ENCODE measurements around the gene BABAM1. TPM values are rescaled to one million over a fixed set of nuclear protein-coding genes. Genes with fewer than 3 reads are reported as not detected.

BABAM1 gene
- total RNA-seq, 1 donor from 2014 or later: 82.0 TPM

DNA sequence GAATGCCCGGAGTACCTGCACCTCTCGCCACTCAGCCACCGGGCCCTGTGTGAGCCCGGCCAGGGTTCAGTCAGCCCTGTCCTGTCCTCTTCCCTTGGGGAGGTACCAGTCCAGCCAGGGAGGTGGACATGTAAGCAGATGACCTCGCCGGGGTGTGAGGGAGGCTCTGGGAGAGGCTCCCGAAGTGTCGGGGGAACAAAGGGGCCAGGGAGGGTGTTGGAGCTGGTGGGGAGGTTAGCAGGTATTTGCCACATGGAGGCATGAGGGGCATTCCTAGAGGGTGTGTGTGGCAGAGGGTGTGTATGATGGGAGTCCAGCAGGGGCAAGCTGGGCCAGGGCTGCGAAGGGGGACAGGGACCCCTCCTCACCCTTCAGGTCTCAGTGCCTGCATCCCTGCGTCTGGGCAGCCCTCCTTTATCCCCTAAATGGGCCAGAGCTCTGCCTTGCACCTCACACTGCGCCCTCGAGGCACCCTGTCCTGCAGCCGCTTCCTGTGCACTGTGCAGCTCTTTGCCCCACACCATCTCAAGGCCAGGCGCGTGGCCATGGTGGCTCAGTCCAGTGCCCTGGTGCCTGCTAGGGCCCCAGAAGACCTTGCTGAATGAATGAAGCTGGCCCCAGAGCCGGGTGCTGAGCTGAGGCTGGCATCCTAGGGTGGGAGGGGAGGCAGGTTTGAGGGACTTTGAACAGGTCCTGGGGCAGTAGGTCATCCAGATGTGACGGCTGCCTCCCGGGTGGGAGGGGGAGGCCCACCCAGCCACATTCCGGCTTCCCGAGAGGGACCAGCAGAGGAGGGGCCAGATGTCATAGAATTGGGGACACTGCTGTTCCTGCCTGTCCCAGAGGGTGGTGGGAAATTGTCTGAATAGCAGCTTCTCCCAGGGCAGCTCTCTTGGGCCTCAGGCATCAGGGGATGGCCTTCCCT, 45.2 kb downstream of the BABAM1 start:
- intact Hi-C loops (cut with micrococcal nuclease): no loop called here
- DNase-seq: no peak

DNA sequence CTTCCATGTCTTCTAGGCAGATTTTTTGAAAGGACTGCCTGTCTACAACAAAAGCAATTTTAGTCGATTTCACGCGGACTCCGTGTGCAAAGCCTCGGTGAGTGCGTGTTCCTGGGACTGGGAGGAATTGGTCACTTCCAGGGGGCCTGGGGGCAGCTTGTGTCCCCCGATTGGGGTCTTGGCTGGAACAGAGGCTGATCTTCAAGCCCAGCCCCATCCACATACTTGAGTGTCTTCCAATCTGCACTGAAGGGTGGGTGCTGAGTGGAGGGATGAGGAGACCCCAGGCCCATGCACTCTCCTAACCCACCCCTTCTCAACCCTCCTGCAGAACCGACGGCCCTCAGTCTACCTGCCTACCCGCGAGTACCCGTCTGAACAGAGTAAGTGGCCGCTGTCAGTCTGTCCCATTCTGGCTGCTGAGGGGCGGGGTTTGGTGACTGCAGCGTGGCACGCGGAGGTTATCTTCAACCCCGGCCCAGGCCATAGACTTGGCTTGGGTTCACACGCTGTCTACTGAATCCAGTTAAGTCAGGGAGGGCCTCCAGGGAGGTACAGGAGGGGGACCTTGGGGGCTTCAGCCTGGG, 46.9 kb downstream of the BABAM1 start:
- intact Hi-C loops (cut with micrococcal nuclease): no loop called here
- DNase-seq (no peak), ATAC-seq (no peak)

More for the DNA sequence above, 45.2 kb downstream of the BABAM1 start:
- ATAC-seq: no peak

DNA sequence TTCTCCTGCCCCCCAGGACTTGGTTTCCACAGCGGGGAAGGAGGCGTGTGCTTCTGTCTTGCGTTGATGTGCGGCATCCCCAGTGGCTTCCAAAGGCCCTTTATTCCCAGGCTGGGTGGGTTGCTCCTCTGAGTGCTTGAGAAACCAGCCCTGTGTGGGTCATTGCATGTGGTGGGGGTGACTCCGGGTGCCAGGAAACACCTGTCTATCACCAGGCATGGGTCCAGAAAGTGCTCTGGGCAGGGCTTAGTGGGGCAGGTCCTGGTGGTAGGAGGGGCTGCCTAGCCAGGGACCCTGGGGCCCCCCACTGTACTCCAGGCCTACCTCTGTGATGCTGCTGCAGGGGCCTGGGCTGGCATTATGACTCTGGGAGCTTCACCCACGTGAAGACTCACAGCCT, 51.7 kb downstream of the BABAM1 start:
- no peak for DNase-seq
- no peak for ATAC-seq
- intact Hi-C loops (cut with micrococcal nuclease): no loop called here

DNA sequence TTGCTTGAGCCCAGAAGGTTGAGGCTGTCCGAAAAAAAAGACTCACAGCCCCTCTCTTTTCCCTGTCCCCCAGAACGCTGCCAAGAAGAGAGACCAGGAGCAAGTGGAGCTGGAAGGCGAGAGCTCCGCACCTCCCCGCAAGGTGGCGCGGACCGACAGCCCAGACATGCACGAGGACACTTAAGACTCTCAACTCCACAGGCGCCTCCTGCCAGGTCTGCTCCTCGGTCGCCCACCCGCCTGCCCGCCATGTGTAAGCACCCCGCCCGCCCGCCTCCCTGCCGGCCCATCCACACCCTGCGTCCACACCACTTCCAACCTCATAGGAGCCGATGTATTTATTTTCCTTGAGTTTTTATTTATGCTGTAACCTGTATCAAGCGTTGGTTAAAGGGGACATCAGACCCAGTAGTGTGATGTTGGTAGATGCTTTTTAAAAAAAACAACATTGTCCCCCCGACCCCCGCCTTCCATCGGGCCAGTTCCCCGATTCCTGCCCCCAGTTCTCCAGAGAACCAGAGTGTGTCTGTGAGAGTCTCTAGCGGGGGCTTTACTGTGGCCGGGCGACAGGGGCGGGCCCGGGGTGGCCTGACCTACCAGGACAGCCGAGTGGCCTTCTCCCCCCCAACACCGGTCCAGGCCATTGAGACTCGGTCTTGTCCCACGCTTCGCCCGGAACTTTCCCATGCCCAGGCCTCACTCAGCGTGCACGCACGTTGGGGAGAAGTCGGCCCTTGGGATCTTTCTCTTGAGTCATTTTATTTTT, 52.4 kb downstream of the BABAM1 start:
- DNase-seq (no peak), ATAC-seq (no peak)
- intact Hi-C loops (cut with micrococcal nuclease): no loop called here

DNA sequence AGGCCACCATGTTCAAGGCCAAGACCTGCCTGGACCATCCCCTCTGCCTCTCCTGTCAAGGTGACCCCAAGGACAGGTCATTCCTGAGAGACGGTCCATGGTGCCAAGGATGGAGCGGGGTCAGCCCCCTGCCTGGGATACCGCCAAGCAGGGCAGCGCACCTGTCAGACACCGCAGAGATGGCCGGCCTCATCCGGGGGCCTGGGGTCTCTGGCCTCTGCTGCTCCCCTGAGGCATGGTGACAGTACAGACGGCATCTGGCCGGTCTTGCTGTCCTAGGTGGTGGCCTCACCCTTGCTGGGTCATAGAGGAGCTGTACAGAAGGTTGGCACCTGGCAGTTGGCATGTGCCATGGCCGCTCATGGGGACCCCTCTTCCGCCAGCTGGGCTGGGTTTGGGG, 53.2 kb downstream of the BABAM1 start:
- DNase-seq (no peak), ATAC-seq (no peak)
- intact Hi-C loops (cut with micrococcal nuclease): no loop called here

DNA sequence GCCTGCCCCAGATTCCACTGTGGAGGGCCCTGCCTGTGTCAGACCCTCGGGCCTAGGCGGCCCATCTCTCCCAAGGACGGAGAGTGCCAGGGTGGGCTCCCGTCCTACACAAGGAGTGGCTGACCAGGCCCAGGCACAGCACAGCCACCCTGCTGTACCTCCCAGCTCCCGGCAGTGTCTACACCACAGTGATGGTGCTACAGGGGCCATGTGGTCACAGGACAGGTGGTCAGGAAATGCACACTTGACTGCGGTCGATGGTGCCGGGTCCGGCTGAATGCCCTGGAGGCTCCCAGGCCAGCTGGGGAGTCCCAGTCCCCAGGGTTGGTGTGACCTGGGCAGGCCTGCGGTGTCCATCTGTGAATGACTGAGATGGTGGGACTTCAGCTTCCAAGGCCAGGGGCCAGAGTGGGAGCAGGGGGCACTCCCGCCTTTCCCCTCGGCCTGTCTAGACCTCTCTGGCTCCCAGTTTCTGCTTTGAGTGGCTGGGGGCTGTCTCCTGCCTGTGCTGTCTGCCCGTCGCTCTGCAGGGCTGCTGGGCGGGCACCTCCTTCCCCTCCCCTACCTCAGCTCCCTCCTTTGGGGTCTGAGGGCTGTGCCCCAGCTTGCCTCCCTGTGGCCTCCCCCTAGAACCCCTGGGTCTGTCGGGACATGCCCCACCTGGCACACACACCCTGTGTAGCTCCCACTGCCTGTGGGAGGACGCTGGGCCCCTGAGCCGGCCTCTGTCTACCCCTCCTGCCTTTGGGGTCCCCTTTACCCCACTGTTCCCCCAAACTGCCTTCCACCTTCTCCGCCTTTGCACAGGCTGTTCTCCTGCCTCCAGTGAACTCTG, 54.6 kb downstream of the BABAM1 start:
- intact Hi-C loops (cut with micrococcal nuclease): no loop called here
- ATAC-seq (no peak), DNase-seq (no peak)

DNA sequence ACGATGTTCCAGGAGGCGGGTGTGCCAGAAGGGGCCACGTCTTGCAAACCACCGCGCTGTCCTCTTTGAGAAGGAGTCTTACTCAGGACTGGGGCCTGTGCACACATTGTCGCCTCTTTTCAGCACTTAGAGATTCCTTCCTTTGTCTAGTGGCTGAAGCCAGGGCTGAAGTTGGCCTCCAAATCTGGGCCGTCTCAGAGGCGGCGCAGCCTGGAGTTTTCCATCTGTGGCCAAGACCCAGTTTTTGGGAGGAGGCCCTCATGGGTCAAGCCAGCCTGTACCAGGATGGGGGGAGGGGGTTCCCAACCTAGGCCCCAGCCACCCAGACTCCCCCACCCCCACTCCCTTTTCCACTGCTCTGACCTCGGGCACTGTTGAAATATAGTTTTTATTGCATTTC, 55.6 kb downstream of the BABAM1 start:
- DNase-seq: no peak
- intact Hi-C loops (cut with micrococcal nuclease): no loop called here
- no peak for ATAC-seq

DNA sequence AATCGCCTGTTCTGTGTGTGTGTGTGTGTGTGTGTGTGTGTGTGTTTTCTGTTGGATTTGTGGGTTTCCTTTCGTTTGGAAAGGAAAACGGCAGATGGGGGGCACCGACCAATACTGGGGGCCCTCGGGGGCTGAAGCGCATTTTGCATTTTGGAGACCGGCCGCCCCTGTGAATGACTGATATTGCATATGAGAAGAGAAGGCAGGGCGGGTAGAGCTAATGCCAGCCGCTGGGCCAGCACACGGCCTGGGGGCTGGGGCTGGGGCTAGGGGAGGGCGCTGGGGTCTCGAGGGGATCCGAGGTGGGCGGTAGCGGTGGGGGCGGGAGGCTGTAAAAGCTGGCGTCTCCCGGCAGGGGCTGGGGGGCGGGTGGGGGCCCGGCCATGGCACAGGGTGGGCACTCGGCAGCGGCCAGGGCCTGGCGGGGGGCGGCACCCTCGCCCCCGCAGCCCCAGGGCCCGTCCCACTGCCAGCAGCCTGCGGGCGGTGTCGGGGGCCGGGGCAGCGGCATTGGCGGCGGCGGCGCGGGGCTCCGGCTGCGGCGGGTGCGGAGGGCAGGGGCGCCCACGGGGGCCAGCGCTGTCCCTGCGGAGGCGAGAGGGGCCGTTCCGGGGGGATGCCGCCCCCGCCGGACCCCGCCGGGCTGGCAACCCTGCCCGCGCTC, 56.2 kb downstream of the BABAM1 start:
- no peak for ATAC-seq
- DNase-seq: no peak
- intact Hi-C loops (cut with micrococcal nuclease): no loop called here

DNA sequence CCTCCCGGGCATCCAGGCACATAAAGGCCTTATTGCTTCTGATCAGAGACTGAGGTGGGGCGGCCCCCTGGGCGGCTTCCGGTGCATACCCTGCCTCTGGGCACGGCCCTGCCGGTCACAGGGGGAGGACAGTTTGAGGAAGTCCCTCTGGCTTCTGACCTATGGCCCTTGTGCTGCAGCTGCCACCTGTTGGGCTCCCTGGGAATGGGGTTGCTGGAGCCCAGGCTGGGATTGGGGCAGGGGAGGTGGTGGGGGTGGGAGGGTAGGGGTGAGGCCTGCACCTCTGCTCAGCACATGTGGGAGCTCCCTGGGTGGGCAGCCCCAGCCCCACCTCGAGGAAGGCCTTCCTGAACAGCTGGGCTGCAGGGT, 56.7 kb downstream of the BABAM1 start:
- intact Hi-C loops (cut with micrococcal nuclease): no loop called here
- DNase-seq (peak; percentile 51), ATAC-seq (no peak)

DNA sequence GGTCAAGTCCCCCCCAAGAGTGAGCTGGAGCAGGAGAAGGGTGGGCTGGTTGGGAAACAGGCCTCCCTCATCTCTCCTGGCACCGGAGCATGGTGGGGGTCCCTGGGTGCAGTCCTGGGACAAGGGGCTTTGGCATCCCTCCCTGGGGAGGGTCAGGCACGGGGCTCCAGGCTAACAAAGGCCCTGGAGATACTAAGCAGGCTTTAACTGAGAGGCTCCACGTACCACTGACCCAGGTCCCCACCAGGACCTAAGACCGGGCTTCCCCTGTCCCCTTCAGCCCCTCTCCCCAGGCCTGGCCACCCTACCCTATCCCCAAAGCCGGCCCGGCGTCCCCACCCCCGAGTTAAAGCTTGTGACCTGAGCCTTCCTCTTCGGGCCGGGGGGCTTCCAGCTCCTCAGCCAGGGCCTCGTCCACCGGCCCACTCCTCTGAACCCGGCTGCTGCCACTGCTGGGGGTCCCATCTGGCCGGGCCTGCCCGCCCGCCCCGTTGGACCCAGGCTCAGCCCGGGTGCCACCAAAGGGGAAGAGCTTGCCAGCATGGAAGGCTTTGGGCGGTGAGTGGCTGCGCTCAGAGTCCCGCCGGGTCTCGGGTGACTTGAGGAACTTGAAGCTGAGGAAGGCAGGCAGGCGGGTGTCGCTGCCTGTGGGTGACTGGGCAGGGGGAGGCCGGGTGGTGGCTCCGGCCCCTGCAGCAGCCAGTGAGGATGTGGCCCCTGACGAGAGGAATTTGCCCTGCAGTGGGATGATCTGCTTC, 57.3 kb downstream of the BABAM1 start:
- ATAC-seq: no peak
- intact Hi-C loops (cut with micrococcal nuclease): no loop called here
- no peak for DNase-seq

DNA sequence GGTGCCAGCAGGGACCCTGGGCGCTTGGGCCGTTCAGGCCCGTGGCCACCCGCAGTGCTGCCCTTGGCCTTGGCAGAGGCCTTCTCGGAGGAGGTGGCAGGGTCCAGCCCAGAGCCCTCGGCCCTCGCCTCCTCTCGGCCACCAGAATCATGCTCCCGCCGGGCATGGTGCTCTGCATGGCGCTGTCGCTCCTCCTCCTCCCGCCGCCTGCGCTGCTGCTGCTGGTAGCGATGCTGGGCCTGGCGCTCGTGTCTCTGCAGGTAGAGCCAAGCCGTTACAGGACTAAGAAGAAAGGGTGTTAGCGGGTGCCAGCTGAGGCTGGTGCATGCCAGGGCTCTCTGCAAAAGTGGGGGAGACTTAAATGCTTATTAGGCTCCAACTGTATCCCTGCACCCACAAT, 57.9 kb downstream of the BABAM1 start:
- intact Hi-C loops (cut with micrococcal nuclease): no loop called here
- ATAC-seq (no peak), DNase-seq (no peak)

DNA sequence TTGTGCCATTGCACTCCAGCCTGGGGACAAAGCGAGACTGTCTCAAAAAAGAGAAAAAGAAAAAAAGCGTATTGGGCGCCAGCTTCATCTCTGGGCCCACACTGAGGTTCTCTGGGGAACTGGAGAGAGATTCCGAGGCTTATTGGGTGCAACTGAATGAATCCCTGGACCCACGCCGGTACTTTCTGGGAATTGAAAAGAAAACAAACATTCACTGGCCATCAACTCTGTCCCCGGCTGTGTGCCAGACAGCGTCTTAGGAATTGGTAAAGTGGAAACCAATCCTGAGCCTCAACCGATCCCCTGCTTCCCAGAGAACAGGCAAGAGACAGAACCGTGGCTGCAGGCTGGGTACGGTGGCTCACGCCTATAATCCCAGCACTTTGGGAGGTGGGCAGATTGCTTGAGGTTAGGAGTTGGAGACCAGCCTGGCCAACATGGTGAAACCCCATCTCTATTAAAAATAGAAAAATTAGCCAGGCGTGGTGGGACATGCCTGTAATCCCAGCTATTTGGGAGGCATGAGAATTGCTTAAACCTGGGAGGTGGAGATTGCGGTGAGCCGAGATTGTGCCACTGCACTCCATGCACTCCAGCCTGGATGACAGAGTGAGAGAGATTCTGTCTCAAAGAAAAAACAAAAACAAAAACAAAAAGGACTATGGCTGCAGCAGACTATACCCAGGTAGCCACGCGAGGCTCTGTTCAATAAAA, 58.8 kb downstream of the BABAM1 start:
- DNase-seq: peak; percentile 67
- ATAC-seq: peak; percentile 9
- intact Hi-C loops (cut with micrococcal nuclease): no loop called here

DNA sequence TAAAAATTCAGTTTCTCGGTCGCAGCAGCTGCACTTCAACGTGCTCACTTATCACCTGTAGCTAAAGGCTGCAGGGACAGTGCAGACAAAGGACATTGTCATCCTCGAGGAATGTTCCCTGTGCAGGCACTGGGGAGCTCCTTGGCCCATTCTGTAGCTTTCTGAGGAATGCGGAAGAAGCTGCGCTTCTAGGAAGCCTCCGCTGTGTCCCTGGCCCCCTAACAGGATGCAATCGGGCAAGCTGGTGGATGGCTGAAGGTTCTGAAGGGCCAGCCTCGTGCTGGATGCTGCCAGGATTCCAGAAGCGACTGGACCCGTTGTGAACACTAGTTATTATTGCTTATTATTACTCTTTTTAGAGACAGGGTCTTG, 59.3 kb downstream of the BABAM1 start:
- DNase-seq (no peak), ATAC-seq (no peak)

DNA sequence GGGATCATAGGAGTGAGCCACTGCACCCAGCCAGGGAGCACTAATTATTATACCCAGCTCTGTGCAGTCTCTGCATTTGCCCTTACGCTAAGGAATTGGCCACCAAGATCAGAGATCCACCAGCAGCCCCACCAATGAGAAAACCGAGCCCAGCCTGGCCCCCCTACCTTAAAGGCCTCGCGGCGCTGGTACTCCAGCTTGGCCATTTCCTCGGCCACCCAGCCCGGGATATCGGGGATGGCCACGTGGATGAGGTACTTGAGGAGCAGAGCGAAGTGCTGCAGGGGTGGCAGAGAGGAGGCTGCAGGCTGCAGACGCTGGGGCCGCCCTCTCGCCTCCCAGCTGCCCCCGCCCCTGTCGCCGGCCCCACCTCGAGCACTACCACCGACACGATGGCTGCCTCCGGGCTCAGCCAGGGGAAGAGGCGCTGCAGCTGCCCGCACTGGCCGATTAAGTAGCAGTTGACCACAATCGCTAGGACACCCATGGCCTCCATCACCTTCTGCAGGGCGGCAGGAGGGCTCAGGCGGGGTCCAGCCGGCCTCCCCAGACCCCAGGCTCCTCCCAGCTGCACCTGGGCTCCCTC, 59.9 kb downstream of the BABAM1 start:
- DNase-seq: no peak
- intact Hi-C loops (cut with micrococcal nuclease): no loop called here
- ATAC-seq: no peak

More for the DNA sequence above, 59.3 kb downstream of the BABAM1 start:
- intact Hi-C loops (cut with micrococcal nuclease): no loop called here

DNA sequence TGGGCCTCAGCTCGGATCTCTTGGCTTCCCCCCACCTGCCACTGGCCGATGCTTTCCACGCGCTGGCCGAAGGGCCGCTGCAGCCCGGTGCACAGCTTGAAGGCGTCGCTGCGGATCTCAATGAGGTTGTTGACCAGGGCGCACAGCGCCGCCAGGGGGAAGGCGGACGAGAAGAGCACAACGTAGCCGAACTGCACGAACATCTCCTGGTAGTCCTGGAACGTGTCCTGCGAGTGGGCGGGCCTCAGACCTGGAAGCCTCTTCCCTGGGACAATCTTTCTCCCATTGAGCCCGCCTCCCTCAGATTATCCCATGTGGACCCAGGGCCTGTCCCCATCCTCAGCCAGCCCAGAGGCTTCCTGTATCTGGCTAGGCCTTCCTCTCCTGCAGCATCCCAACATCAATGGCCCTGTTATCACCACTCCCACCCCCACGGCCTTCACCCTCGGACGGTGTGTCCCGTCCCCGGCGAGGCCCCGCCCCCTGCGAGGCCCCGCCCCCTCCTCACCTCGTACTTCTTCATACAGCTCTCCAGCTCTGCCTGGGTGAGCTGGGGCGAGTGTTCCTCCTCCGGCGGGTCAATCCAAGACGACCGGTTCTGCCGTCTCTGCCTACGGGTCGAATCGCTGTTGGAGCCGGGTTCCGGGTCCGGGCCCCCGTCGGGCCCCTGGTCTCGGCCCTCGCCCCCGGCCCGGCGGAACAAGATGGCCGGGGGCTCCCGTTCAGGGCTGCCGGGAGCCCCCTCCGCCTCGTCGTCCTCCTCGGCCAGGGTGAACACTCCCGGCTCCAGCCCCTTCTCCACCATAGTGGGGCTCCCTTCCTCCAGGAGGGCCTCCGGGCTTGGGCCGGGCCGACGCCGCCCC, 60.6 kb downstream of the BABAM1 start:
- DNase-seq: peak; percentile 64
- intact Hi-C loops (cut with micrococcal nuclease): no loop called here
- ATAC-seq: peak; percentile 21
